Activated CD4-positive, alpha-beta memory T cell treated with anti-CD3 and anti-CD28 coated beads for 36 hours (primary cell): Measurements from ENCODE around the gene RNF213. TPM values are rescaled to one million over a fixed set of nuclear protein-coding genes. Genes with fewer than 3 reads are reported as not detected.

Experiments used
- CTCF ChIA-PET: fragments of 350-600 bp; sonication (Branson Sonifier 250); formaldehyde crosslinking; loops from one replicate; lab custom pipeline; 2021; ENCODE audit warnings: antibody characterized with exemption, inconsistent platforms; lab: Charles Lee
- POLR2A ChIA-PET: fragments of 350-600 bp; sonication (Branson Sonifier 250); formaldehyde crosslinking; loops from one replicate; lab custom pipeline; 2021; ENCODE audit warnings: antibody characterized with exemption; lab: Charles Lee
- DNase-seq: peaks from one replicate; pipeline ENCODE4 v3.0.0-alpha.2; 2020
- H3K27ac Mint-ChIP-seq: one replicate; pipeline ENCODE4 v1.8.0; 2021; ENCODE audit warnings: mixed read lengths
- H3K27me3 Mint-ChIP-seq: one replicate; pipeline ENCODE4 v1.8.0; 2021; ENCODE audit warnings: mixed read lengths
- H3K36me3 Mint-ChIP-seq: one replicate; pipeline ENCODE4 v1.8.0; 2021; ENCODE audit warnings: mixed read lengths
- H3K4me1 Mint-ChIP-seq: one replicate; pipeline ENCODE4 v1.8.0; 2021; ENCODE audit warnings: low read depth, mixed read lengths
- H3K4me3 Mint-ChIP-seq: one replicate; pipeline ENCODE4 v1.8.0; 2021; ENCODE audit warnings: mild to moderate bottlenecking, mixed read lengths
- H3K9me3 Mint-ChIP-seq: one replicate; pipeline ENCODE4 v1.8.0; 2021; ENCODE audit warnings: mixed read lengths
- intact Hi-C: fragments of 100-400 bp; cut with micrococcal nuclease; formaldehyde crosslinking; loops from one replicate; pipeline ENCODE4 v1.15.1; 2023
- total RNA-seq, 2 experiments: library from RNA; stranded (reverse); gene quantifications; one replicate each; pipeline ENCODE4 v1.2.3, GENCODE V29; 2021

The RNF213 gene
- total RNA-seq, 2 experiments from 2014 or later, result 421 to 440 TPM

- Mint-ChIP-seq H3K4me3 (no peak overlapping the region), H3K4me1 (peaks cover 2% of the 10 kb centered on the region), H3K36me3 (peaks cover 84% of the 10 kb centered on the region), H3K27ac (peak overlapping the region; percentile 28), H3K9me3 (no peaks in the 10 kb centered on the region), H3K27me3 (no peaks in the 10 kb centered on the region)
- intact Hi-C loops, result no loop called here
- CTCF ChIA-PET, result no interaction called here
- DNase-seq, result no peak
- POLR2A ChIA-PET, result no interaction called here
Observed at GRCh38 chr17:80372922-80373570, 112.4 kb downstream of the RNF213 start.

- H3K27me3 Mint-ChIP-seq, result no peaks in the 10 kb centered on the region
- POLR2A ChIA-PET, result no interaction called here
- CTCF ChIA-PET, result no interaction called here
- no peak overlapping the region for H3K4me3 Mint-ChIP-seq
- peaks cover 86% of the 10 kb centered on the region for H3K36me3 Mint-ChIP-seq
- intact Hi-C loops, result no loop called here
- peak overlapping the region; percentile 28 for H3K27ac Mint-ChIP-seq
- no peak for DNase-seq
- no peaks in the 10 kb centered on the region for H3K9me3 Mint-ChIP-seq
- peaks cover 2% of the 10 kb centered on the region for H3K4me1 Mint-ChIP-seq
Observed at GRCh38 chr17:80374039-80374731, 113.5 kb downstream of the RNF213 start.

- DNase-seq, result no peak
- intact Hi-C loops, result no loop called here
Observed at GRCh38 chr17:80374732-80375585, 114.3 kb downstream of the RNF213 start.

GRCh38 chr17:80376531-80376930, 115.9 kb downstream of the RNF213 start:
- H3K4me3 Mint-ChIP-seq, result no peak overlapping the region
- H3K27me3 Mint-ChIP-seq, result no peaks in the 10 kb centered on the region
- H3K27ac Mint-ChIP-seq, result no peak overlapping the region
- H3K9me3 Mint-ChIP-seq, result no peaks in the 10 kb centered on the region
- intact Hi-C loops, result no loop called here
- peaks cover 2% of the 10 kb centered on the region for H3K4me1 Mint-ChIP-seq
- H3K36me3 Mint-ChIP-seq, result peaks cover 90% of the 10 kb centered on the region
- ChIA-PET POLR2A (interaction anchor here (1.7 kb wide), 1 partner anchor 9 kb away, joined by 6 read pairs; no protein-coding TSS in a partner anchor), CTCF (interaction anchor here (1.0 kb wide), 1 partner anchor 181 kb away, joined by 3 read pairs; no protein-coding TSS in a partner anchor)
- DNase-seq, result no peak

More at GRCh38 chr17:80374732-80375585, 114.3 kb downstream of the RNF213 start:
- no peak overlapping the region for H3K4me3 Mint-ChIP-seq
- H3K27me3 Mint-ChIP-seq, result no peaks in the 10 kb centered on the region
- H3K27ac Mint-ChIP-seq, result peak overlapping the region; percentile 28
- peaks cover 2% of the 10 kb centered on the region for H3K4me1 Mint-ChIP-seq
- CTCF ChIA-PET, result no interaction called here
- POLR2A ChIA-PET, result no interaction called here
- H3K9me3 Mint-ChIP-seq, result no peaks in the 10 kb centered on the region
- peaks cover 87% of the 10 kb centered on the region for H3K36me3 Mint-ChIP-seq

- peak overlapping the region; percentile 44 for H3K27ac Mint-ChIP-seq
- no peaks in the 10 kb centered on the region for H3K27me3 Mint-ChIP-seq
- H3K4me1 Mint-ChIP-seq, result peaks cover 2% of the 10 kb centered on the region
- ChIA-PET POLR2A (interaction anchor here (1.7 kb wide), 1 partner anchor 8 kb away, joined by 6 read pairs; no protein-coding TSS in a partner anchor), CTCF (interaction anchor here (1.0 kb wide), 1 partner anchor 182 kb away, joined by 3 read pairs; no protein-coding TSS in a partner anchor)
- H3K36me3 Mint-ChIP-seq, result peaks cover 86% of the 10 kb centered on the region
- H3K4me3 Mint-ChIP-seq, result no peak overlapping the region
- intact Hi-C loops, result no loop called here
- H3K9me3 Mint-ChIP-seq, result no peaks in the 10 kb centered on the region
- DNase-seq, result no peak
Observed at GRCh38 chr17:80377798-80378197, 117.1 kb downstream of the RNF213 start.

- DNase-seq, result peak; percentile 6
- peaks cover 90% of the 10 kb centered on the region for H3K36me3 Mint-ChIP-seq
- peak overlapping the region; percentile 23 for H3K27ac Mint-ChIP-seq
Observed at GRCh38 chr17:80379348-80379747, 118.7 kb downstream of the RNF213 start.

GRCh38 chr17:80380068-80380467, 119.4 kb downstream of the RNF213 start:
- ChIA-PET POLR2A (no interaction called here), CTCF (no interaction called here)
- H3K4me3 Mint-ChIP-seq, result no peak overlapping the region
- DNase-seq, result no peak
- no peaks in the 10 kb centered on the region for H3K27me3 Mint-ChIP-seq
- peaks cover 4% of the 10 kb centered on the region for H3K4me1 Mint-ChIP-seq
- peaks cover 88% of the 10 kb centered on the region for H3K36me3 Mint-ChIP-seq
- no peak overlapping the region for H3K27ac Mint-ChIP-seq
- intact Hi-C loops, result no loop called here
- no peaks in the 10 kb centered on the region for H3K9me3 Mint-ChIP-seq

More at GRCh38 chr17:80379348-80379747, 118.7 kb downstream of the RNF213 start:
- Mint-ChIP-seq H3K9me3 (no peaks in the 10 kb centered on the region), H3K27me3 (no peaks in the 10 kb centered on the region), H3K4me1 (peaks cover 4% of the 10 kb centered on the region), H3K4me3 (no peak overlapping the region)
- CTCF ChIA-PET, result no interaction called here
- POLR2A ChIA-PET, result no interaction called here
- intact Hi-C loops, result no loop called here

- no peak for DNase-seq
- no peaks in the 10 kb centered on the region for H3K9me3 Mint-ChIP-seq
- no peak overlapping the region for H3K27ac Mint-ChIP-seq
- intact Hi-C loops, result no loop called here
- peaks cover 4% of the 10 kb centered on the region for H3K4me1 Mint-ChIP-seq
- peaks cover 90% of the 10 kb centered on the region for H3K36me3 Mint-ChIP-seq
- CTCF ChIA-PET, result no interaction called here
- H3K27me3 Mint-ChIP-seq, result no peaks in the 10 kb centered on the region
- no peak overlapping the region for H3K4me3 Mint-ChIP-seq
- POLR2A ChIA-PET, result no interaction called here
Observed at GRCh38 chr17:80380555-80381002, 119.9 kb downstream of the RNF213 start.

GRCh38 chr17:80381416-80381923, 120.8 kb downstream of the RNF213 start:
- Mint-ChIP-seq H3K27ac (no peak overlapping the region), H3K27me3 (no peaks in the 10 kb centered on the region), H3K4me1 (peaks cover 2% of the 10 kb centered on the region), H3K36me3 (peaks cover 88% of the 10 kb centered on the region), H3K4me3 (no peak overlapping the region), H3K9me3 (no peaks in the 10 kb centered on the region)
- ChIA-PET POLR2A (no interaction called here), CTCF (no interaction called here)
- intact Hi-C loops, result no loop called here
- DNase-seq, result no peak

- H3K27ac Mint-ChIP-seq, result no peak overlapping the region
- H3K36me3 Mint-ChIP-seq, result peaks cover 86% of the 10 kb centered on the region
- no peaks in the 10 kb centered on the region for H3K9me3 Mint-ChIP-seq
- H3K4me3 Mint-ChIP-seq, result no peak overlapping the region
- H3K27me3 Mint-ChIP-seq, result no peaks in the 10 kb centered on the region
- intact Hi-C loops, result no loop called here
- ChIA-PET CTCF (no interaction called here), POLR2A (interaction anchor here (0.6 kb wide), 1 partner anchor 17 kb away, joined by 4 read pairs; no protein-coding TSS in a partner anchor)
- no peak for DNase-seq
- H3K4me1 Mint-ChIP-seq, result peaks cover 2% of the 10 kb centered on the region
Observed at GRCh38 chr17:80382446-80382845, 121.8 kb downstream of the RNF213 start.

- Mint-ChIP-seq H3K9me3 (no peaks in the 10 kb centered on the region), H3K4me1 (peaks cover 2% of the 10 kb centered on the region), H3K4me3 (no peak overlapping the region), H3K27ac (peak overlapping the region; percentile 82), H3K27me3 (no peaks in the 10 kb centered on the region), H3K36me3 (peaks cover 84% of the 10 kb centered on the region)
- ChIA-PET CTCF (no interaction called here), POLR2A (no interaction called here)
- intact Hi-C loops, result no loop called here
- no peak for DNase-seq
Observed at GRCh38 chr17:80382956-80383355, 122.3 kb downstream of the RNF213 start.
